Measurements from ENCODE around the gene SP1. TPM values are rescaled to one million over a fixed set of nuclear protein-coding genes. Genes with fewer than 3 reads are reported as not detected.
"Not testable (repeated sequence)": the region's sequence is repeated elsewhere in the genome, so short reads cannot be mapped to it uniquely, and the experiment has no call there.

SP1 gene
- total and polyA plus RNA-seq, 5 donors from 2014 or later, result 8.1 to 79.0 (median 8.4) TPM

DNA sequence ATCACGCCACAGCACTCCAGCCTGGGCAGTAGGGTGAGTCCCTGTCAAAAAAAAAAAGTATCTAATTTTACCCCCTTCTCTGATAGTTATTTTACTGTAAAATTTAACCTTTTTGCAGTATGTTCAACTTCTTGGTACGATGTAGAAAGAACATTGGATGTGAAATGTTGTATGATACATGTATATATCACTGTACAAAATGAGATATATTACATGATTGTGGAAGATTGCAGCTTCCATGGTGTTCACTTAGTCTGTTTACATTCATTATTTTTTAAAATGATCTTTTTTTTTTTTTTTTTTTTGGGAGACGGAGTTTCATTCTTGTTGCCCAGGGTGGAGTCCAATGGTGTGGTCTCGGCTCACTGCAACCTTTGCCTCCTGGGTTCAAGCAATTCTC lies 9.0 kb downstream of the SP1 start:
- no peaks in the 10 kb centered on the region for H3K27me3 ChIP-seq (ENCODE audit: control insufficient read depth, insufficient read depth, low read length)
- peak overlapping the region in 1 of 3 donors; percentile 4 for H3K27ac Mint-ChIP-seq
- peaks cover 23% of the 10 kb centered on the region for H3K36me3 ChIP-seq (ENCODE audit: control insufficient read depth, insufficient read depth, low read length)
- peak overlapping the region; percentile 59 to 81 (median 68) for H3K4me3 Mint-ChIP-seq
- peak overlapping the region; percentile 73 for H3K4me3 ChIP-seq (ENCODE audit: low read depth, low read length)
- H3K4me1 ChIP-seq (ENCODE audit: control insufficient read depth, insufficient read depth, low read length, poor library complexity, severe bottlenecking), result peaks cover 59% of the 10 kb centered on the region
- peaks cover 28 to 74% (median 47%) of the 10 kb centered on the region in 4 donors for H3K4me1 Mint-ChIP-seq
- ATAC-seq (ENCODE audit: low read depth in 2 of 2), result no peak
- no peak overlapping the region for H3K27ac ChIP-seq (ENCODE audit: insufficient read depth, low read length, poor library complexity, severe bottlenecking)
- DNase-seq, result no peak
- H3K36me3 Mint-ChIP-seq, result peaks cover 22% of the 10 kb centered on the region
- no peaks in the 10 kb centered on the region for H3K27me3 Mint-ChIP-seq
- no peaks in the 10 kb centered on the region for H3K9me3 ChIP-seq (ENCODE audit: control insufficient read depth in 2 of 2, low read length in 2 of 2)
- no peaks in the 10 kb centered on the region for H3K9me3 Mint-ChIP-seq

GRCh38 chr12:53389702-53390101 lies 9.7 kb downstream of the SP1 start:
- H3K9me3 Mint-ChIP-seq, result no peaks in the 10 kb centered on the region
- H3K4me3 Mint-ChIP-seq, result peak overlapping the region; percentile 22 to 81 (median 52)
- peaks cover 17% of the 10 kb centered on the region for H3K36me3 ChIP-seq (ENCODE audit: control insufficient read depth, insufficient read depth, low read length)
- DNase-seq, result no peak
- H3K4me1 ChIP-seq (ENCODE audit: control insufficient read depth, insufficient read depth, low read length, poor library complexity, severe bottlenecking), result peaks cover 52% of the 10 kb centered on the region
- peaks cover 28 to 70% (median 47%) of the 10 kb centered on the region in 4 donors for H3K4me1 Mint-ChIP-seq
- H3K9me3 ChIP-seq (ENCODE audit: control insufficient read depth in 2 of 2, low read length in 2 of 2), result no peaks in the 10 kb centered on the region
- no peaks in the 10 kb centered on the region for H3K27me3 Mint-ChIP-seq
- H3K27ac ChIP-seq (ENCODE audit: insufficient read depth, low read length, poor library complexity, severe bottlenecking), result peak overlapping the region; percentile 15
- H3K4me3 ChIP-seq (ENCODE audit: low read depth, low read length), result peak overlapping the region; percentile 20
- peak overlapping the region in 2 of 3 donors; percentile 1 to 11 for H3K27ac Mint-ChIP-seq
- ATAC-seq (ENCODE audit: low read depth in 2 of 2), result no peak
- H3K27me3 ChIP-seq (ENCODE audit: control insufficient read depth, insufficient read depth, low read length), result no peaks in the 10 kb centered on the region
- peaks cover 22% of the 10 kb centered on the region for H3K36me3 Mint-ChIP-seq

DNA sequence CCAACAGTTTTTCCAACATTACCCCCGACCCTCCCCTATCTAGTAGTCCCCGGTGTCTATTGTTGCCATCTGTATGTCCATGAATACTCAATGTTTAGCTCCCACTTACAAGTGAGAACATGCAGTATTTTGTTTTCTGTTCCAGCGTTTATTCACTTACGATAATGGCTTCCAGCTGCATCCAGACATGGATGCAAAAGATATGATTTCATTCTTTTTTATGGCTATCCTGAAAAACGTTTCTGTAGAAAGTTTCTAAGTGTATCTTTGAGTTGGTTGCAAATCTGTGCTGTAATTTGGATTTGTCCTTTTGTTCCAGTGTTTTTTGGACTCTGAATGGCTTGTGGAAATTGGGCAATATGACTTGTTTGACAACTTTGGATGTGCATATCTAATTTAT lies 11.7 kb downstream of the SP1 start:
- H3K27ac Mint-ChIP-seq, result peak overlapping the region in 2 of 3 donors; percentile 35 to 38
- H3K9me3 Mint-ChIP-seq, result no peaks in the 10 kb centered on the region
- peak overlapping the region in 3 of 4 donors; percentile 49 to 54 (median 51) for H3K4me3 Mint-ChIP-seq
- Histone ChIP-seq H3K27ac (ENCODE audit: insufficient read depth, low read length, poor library complexity, severe bottlenecking) (no peak overlapping the region), H3K36me3 (ENCODE audit: control insufficient read depth, insufficient read depth, low read length) (peaks cover 14% of the 10 kb centered on the region), H3K9me3 (ENCODE audit: control insufficient read depth in 2 of 2, low read length in 2 of 2) (no peaks in the 10 kb centered on the region), H3K4me3 (ENCODE audit: low read depth, low read length) (peak overlapping the region; percentile 11), H3K4me1 (ENCODE audit: control insufficient read depth, insufficient read depth, low read length, poor library complexity, severe bottlenecking) (peaks cover 43% of the 10 kb centered on the region), H3K27me3 (ENCODE audit: control insufficient read depth, insufficient read depth, low read length) (no peaks in the 10 kb centered on the region)
- no peaks in the 10 kb centered on the region for H3K27me3 Mint-ChIP-seq
- peaks cover 17% of the 10 kb centered on the region for H3K36me3 Mint-ChIP-seq
- H3K4me1 Mint-ChIP-seq, result peaks cover 28 to 57% (median 42%) of the 10 kb centered on the region in 4 donors
- ATAC-seq (ENCODE audit: low read depth in 2 of 2), result no peak
- no peak for DNase-seq

GRCh38 chr12:53399896-53400295 lies 19.9 kb downstream of the SP1 start:
- H3K27ac Mint-ChIP-seq, result peak overlapping the region in 1 of 3 donors; percentile 55
- H3K27me3 Mint-ChIP-seq, result no peaks in the 10 kb centered on the region
- no peaks in the 10 kb centered on the region for H3K9me3 Mint-ChIP-seq
- no peak overlapping the region for H3K4me3 ChIP-seq (ENCODE audit: low read depth, low read length)
- no peak overlapping the region for H3K27ac ChIP-seq (ENCODE audit: insufficient read depth, low read length, poor library complexity, severe bottlenecking)
- DNase-seq, result no peak
- no peak for ATAC-seq (ENCODE audit: low read depth in 2 of 2)
- H3K4me3 Mint-ChIP-seq, result no peak overlapping the region
- peaks cover 17% of the 10 kb centered on the region for H3K36me3 ChIP-seq (ENCODE audit: control insufficient read depth, insufficient read depth, low read length)
- peaks cover 8 to 33% (median 24%) of the 10 kb centered on the region in 4 donors for H3K4me1 Mint-ChIP-seq
- H3K4me1 ChIP-seq (ENCODE audit: control insufficient read depth, insufficient read depth, low read length, poor library complexity, severe bottlenecking), result peaks cover 12% of the 10 kb centered on the region
- no peaks in the 10 kb centered on the region for H3K27me3 ChIP-seq (ENCODE audit: control insufficient read depth, insufficient read depth, low read length)
- H3K9me3 ChIP-seq (ENCODE audit: control insufficient read depth in 2 of 2, low read length in 2 of 2), result no peaks in the 10 kb centered on the region
- peaks cover 7% of the 10 kb centered on the region for H3K36me3 Mint-ChIP-seq

DNA sequence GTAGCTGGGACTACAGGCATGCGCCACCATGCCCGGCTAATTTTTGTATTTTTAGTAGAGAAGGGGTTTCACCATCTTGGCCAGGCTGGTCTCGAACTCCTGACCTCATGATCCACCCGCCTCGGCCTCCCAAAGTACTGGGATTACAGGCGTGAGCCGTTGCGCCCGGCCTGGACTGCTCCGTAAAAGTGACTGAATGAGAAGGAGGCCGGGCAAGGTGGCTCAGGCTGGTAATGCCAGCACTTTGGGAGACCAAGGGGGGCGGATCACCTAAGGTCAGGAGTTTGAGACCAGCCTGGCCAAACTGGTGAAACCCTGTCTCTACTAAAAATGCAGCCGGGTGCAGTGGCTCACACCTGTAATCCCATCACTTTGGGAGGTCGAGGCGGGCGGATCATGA lies 22.4 kb downstream of the SP1 start:
- not testable (repeated sequence) for H3K4me3 ChIP-seq (ENCODE audit: low read depth, low read length); ATAC-seq (ENCODE audit: low read depth in 2 of 2); H3K27ac ChIP-seq (ENCODE audit: insufficient read depth, low read length, poor library complexity, severe bottlenecking); H3K27ac Mint-ChIP-seq; H3K9me3 ChIP-seq (ENCODE audit: control insufficient read depth in 2 of 2, low read length in 2 of 2); DNase-seq; H3K27me3 ChIP-seq (ENCODE audit: control insufficient read depth, insufficient read depth, low read length); H3K9me3 Mint-ChIP-seq; H3K27me3 Mint-ChIP-seq; H3K4me3 Mint-ChIP-seq
- H3K4me1 ChIP-seq (ENCODE audit: control insufficient read depth, insufficient read depth, low read length, poor library complexity, severe bottlenecking), result peaks cover 12% of the 10 kb centered on the region
- peaks cover 23% of the 10 kb centered on the region for H3K36me3 ChIP-seq (ENCODE audit: control insufficient read depth, insufficient read depth, low read length)
- peaks cover 12% of the 10 kb centered on the region for H3K36me3 Mint-ChIP-seq
- H3K4me1 Mint-ChIP-seq, result peaks cover 8 to 25% (median 18%) of the 10 kb centered on the region in 4 donors

- Histone ChIP-seq H3K36me3 (ENCODE audit: control insufficient read depth, insufficient read depth, low read length) (peaks cover 24% of the 10 kb centered on the region), H3K4me1 (ENCODE audit: control insufficient read depth, insufficient read depth, low read length, poor library complexity, severe bottlenecking) (peaks cover 8% of the 10 kb centered on the region), H3K4me3 (ENCODE audit: low read depth, low read length) (no peak overlapping the region), H3K9me3 (ENCODE audit: control insufficient read depth in 2 of 2, low read length in 2 of 2) (no peaks in the 10 kb centered on the region), H3K27me3 (ENCODE audit: control insufficient read depth, insufficient read depth, low read length) (no peaks in the 10 kb centered on the region), H3K27ac (ENCODE audit: insufficient read depth, low read length, poor library complexity, severe bottlenecking) (no peak overlapping the region)
- H3K27me3 Mint-ChIP-seq, result no peaks in the 10 kb centered on the region
- H3K9me3 Mint-ChIP-seq, result no peaks in the 10 kb centered on the region
- H3K27ac Mint-ChIP-seq, result no peak overlapping the region
- no peak for DNase-seq
- peaks cover 12% of the 10 kb centered on the region for H3K36me3 Mint-ChIP-seq
- H3K4me3 Mint-ChIP-seq, result no peak overlapping the region
- no peak for ATAC-seq (ENCODE audit: low read depth in 2 of 2)
- peaks cover 5 to 20% (median 14%) of the 10 kb centered on the region in 4 donors for H3K4me1 Mint-ChIP-seq
Measured at GRCh38 chr12:53402871-53403270, 22.9 kb downstream of the SP1 start.

GRCh38 chr12:53410951-53411350 lies 31.0 kb downstream of the SP1 start:
- Mint-ChIP-seq H3K9me3 (no peaks in the 10 kb centered on the region), H3K27me3 (no peaks in the 10 kb centered on the region), H3K4me1 (peaks cover 16 to 33% (median 25%) of the 10 kb centered on the region in 4 donors), H3K36me3 (peaks cover 26% of the 10 kb centered on the region), H3K4me3 (no peak overlapping the region), H3K27ac (peak overlapping the region in 2 of 3 donors; percentile 15 to 34)
- DNase-seq (no peak), ATAC-seq (ENCODE audit: low read depth in 2 of 2) (no peak)
- Histone ChIP-seq H3K27me3 (ENCODE audit: control insufficient read depth, insufficient read depth, low read length) (no peaks in the 10 kb centered on the region), H3K4me3 (ENCODE audit: low read depth, low read length) (no peak overlapping the region), H3K4me1 (ENCODE audit: control insufficient read depth, insufficient read depth, low read length, poor library complexity, severe bottlenecking) (peaks cover 6% of the 10 kb centered on the region), H3K9me3 (ENCODE audit: control insufficient read depth in 2 of 2, low read length in 2 of 2) (no peaks in the 10 kb centered on the region), H3K27ac (ENCODE audit: insufficient read depth, low read length, poor library complexity, severe bottlenecking) (no peak overlapping the region), H3K36me3 (ENCODE audit: control insufficient read depth, insufficient read depth, low read length) (peaks cover 49% of the 10 kb centered on the region)

- Mint-ChIP-seq H3K4me3 (peak overlapping the region in 1 of 4 donors; percentile 24), H3K4me1 (peaks cover 16 to 50% (median 28%) of the 10 kb centered on the region in 4 donors), H3K27me3 (no peaks in the 10 kb centered on the region), H3K36me3 (peaks cover 21% of the 10 kb centered on the region), H3K9me3 (no peaks in the 10 kb centered on the region), H3K27ac (peak overlapping the region; percentile 81 to 85 (median 84))
- Histone ChIP-seq H3K27ac (ENCODE audit: insufficient read depth, low read length, poor library complexity, severe bottlenecking) (peak overlapping the region; percentile 58), H3K36me3 (ENCODE audit: control insufficient read depth, insufficient read depth, low read length) (peaks cover 35% of the 10 kb centered on the region), H3K4me1 (ENCODE audit: control insufficient read depth, insufficient read depth, low read length, poor library complexity, severe bottlenecking) (peaks cover 11% of the 10 kb centered on the region), H3K9me3 (ENCODE audit: control insufficient read depth in 2 of 2, low read length in 2 of 2) (no peaks in the 10 kb centered on the region), H3K27me3 (ENCODE audit: control insufficient read depth, insufficient read depth, low read length) (no peaks in the 10 kb centered on the region), H3K4me3 (ENCODE audit: low read depth, low read length) (peak overlapping the region; percentile 61)
- ATAC-seq (ENCODE audit: low read depth in 2 of 2) (no peak), DNase-seq (no peak)
Measured at GRCh38 chr12:53413485-53414204, 33.7 kb downstream of the SP1 start.
